CD4-positive, alpha-beta T cell treated with Interleukin-4 for 1 hour (primary cell): ENCODE measurements around the gene IGFBP1.

Experiments
- DNase-seq, 2 donors: peaks; one replicate each; pipeline ENCODE4 v3.0.0-alpha.2; 2020 to 2022

IGFBP1 gene

GRCh38 chr7:45881280-45881758, 7.0 kb upstream of the IGFBP1 start:
- DNase-seq = no peak

DNA sequence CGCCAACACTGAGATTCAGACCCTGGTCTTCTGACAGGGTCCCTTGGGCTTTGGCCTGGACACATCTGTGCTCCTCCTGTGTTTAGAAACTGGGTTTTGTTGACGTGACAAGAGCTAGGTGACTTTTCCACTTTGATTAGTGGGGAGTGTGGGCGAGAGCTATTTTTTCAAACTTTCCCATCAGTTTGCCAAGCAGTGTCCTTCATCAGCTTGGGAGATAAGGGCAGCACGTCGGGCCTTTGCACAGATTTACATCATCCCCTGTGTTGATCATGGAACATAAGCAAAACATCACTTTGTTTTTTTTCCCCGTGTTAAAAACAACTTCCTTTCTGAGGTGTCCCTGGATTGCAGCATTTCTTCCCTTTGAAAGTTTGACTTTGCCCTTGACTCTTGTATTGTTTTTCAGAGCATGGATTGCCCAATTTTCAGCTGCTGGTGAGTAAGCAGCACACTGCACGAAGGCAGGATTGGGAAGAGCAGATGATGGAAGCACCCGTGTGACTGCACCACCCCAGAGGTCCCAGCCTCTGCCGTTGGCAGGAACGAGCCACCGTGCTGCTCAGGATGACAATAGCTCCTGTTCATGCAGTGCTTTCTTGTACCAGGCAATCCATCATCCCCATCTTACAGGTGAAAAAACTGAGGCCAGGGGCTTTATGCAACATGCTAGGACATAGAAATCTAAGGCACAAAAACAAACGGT, 6.4 kb upstream of the IGFBP1 start:
- no peak for DNase-seq

GRCh38 chr7:45882465-45882810, 5.8 kb upstream of the IGFBP1 start:
- DNase-seq = no peak

DNA sequence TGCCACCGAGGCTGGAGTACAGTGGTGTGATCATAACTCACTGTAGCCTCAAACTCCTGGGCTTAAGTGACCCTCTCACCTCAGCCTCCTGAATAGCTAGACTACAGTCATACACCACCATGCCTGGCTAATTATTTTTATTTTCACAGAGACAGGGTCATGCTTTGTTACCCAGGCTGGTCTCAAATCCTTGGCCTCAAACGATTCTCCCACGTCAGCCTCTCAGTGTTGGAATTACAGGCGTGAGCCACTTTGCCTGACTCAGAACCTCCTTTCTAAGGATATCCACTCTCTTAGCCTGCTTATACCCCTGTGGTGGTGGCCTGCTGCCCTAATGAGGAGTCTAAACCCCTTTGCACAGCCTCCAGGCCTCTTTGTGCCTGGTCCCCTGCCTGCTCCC, 4.2 kb upstream of the IGFBP1 start:
- DNase-seq = no peak

- no peak for DNase-seq
Measured at GRCh38 chr7:45885264-45885882, 2.9 kb upstream of the IGFBP1 start.

- no peak for DNase-seq
Measured at GRCh38 chr7:45886931-45887667, 1.2 kb upstream of the IGFBP1 start.

GRCh38 chr7:45888993-45889366, 692 bp downstream of the IGFBP1 start:
- no peak for DNase-seq

- no peak for DNase-seq
Measured at GRCh38 chr7:45889367-45890067, 1.2 kb downstream of the IGFBP1 start.

DNA sequence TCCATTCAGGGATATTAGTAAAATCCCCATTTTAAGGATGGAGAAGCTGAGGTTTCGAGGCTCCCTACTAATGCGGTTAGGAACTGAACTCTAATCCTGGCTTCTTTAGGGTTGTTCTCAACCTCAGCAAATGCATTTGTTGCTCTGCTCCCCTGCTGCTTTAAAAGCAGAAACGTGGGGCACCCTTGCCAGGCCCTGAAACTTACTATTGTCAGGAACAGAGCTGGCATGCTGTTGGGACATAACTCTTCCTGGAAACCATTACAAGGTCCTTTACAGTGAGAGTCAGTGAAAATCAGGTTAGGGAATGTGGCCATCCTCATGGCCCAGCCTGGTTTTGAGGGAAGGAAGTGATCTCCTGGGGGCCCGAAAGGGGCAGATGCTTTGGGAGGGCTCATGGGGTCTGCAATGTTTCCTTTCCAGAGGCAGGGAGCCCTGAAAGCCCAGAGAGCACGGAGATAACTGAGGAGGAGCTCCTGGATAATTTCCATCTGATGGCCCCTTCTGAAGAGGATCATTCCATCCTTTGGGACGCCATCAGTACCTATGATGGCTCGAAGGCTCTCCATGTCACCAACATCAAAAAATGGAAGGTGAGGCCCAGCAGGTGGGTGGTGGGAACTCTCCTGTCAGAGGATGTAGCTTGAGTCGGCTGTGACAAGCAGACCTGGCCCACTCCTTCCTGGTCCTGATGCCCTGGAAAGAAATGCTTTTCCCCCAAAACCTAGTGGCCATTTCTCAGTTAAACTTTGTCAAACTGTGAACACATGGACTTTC, 2.0 kb downstream of the IGFBP1 start:
- no peak for DNase-seq

GRCh38 chr7:45890902-45891461, 2.7 kb downstream of the IGFBP1 start:
- DNase-seq = peak in 1 of 2 donors; percentile 36

DNA sequence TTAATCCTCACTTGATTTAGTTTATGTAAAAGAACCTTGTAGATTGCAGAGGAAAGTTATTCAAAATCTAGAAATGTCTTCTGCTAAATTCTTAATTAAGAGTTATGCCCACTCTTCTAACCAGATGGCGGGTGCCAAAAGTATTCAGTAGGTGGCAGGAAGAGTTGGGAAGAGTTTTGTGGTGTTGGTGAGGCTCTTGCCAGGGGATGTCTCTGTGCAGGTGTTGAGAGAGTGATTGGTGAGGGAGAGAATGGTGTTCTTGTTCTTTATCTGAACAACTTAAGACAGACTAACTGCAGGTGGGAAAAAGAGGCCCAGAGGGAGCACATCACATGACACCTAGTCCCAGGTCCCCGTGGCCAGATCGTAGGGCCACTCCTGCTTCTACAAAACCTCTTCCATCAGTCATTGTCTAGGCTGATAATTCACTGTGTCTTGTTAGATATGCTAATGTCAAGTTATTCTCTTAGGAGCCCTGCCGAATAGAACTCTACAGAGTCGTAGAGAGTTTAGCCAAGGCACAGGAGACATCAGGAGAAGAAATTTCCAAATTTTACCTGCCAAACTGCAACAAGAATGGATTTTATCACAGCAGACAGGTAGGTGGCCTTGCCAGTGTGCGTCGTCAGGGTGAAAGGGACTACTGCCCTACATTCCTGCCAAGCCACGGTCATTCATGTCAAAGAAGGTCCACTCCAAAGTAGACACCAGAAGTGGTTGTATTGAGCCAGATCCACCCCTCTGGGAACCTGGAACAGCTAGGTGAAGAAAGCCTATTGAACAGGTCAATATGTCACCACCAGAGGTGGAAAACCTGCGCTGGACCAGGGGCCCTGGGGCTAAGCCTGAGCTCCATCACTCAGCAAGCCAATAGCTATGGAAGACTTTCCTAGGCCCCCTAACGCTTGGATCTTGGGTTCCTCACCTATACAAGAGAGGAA, 3.4 kb downstream of the IGFBP1 start:
- no peak for DNase-seq

DNA sequence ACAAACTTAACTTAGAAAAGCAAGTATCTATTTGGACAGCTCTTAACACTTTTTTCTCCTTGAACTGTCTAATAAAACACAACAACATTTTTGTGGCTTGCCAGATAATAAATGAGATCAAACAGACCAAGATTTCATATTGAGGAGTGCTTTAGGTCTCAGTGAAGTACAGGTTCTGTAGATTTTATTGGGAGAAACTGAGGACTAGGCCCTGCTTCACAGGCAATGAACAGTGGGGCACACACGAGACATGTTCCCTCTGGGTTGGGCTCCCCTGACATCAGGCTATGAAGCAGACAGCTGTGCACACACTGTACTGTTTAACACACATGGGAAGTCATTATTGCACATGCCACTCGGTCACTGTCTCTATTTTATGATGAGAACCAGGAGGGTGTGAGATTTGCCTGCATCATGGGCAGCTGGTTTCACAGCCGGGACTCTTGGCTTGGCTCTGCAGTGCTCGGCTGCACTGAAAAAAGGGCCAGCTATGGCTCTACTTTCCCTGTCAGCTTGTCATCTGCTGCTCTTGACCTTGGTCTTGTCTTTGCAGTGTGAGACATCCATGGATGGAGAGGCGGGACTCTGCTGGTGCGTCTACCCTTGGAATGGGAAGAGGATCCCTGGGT, 4.2 kb downstream of the IGFBP1 start:
- DNase-seq = no peak

GRCh38 chr7:45893374-45893995, 5.2 kb downstream of the IGFBP1 start:
- no peak for DNase-seq

DNA sequence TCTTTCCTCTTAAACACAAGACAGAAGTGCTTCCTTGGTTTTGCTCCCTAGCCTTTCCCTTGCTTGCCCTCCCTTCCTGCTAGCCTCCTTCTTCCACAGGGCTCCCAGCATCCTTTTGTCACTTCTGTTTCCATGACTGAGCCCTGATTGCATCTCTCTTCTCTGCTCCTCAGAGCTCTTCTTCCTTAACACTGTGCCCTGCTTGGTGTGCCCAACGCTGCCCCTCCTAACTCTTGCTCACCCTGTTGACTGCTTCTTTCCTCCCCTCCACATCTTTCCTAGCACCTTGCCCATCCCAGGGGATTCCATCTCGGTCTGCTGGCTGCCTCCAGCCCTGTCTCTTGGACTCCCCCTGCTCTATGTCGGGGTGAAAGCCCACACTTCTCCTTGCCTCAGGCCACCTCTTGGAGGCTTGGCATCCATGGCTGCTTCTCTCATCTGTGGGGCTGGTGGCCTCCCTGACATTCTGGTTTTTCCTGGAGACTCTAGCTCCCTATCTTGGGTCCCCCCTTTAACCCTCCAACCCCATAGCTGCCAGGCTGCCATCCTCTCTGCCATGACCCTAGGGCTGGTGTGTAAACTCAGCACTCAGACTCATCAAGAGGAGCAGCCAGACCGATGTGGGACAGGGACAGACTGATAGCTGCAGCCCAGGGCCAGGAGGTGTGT, 5.8 kb downstream of the IGFBP1 start:
- DNase-seq = no peak

DNA sequence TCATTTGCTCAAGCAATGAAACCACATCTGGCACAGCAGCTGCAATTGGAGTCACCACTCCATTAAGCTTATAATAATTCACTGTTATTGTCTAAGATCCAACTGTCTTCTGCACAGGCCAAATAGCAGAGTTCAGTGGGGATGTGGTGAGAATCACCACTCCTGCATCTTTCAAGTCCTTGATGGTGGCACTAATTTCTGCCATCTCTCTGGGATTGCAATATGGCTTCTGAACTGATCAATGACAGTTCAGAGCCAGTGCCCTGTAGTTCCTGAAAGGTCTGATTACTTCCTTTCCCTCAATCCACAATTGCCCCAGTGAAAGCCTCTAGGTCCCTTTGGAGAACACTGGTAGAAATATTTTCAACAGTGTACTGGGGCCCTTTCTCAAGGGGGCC, 6.4 kb downstream of the IGFBP1 start:
- DNase-seq = no peak

GRCh38 chr7:45897042-45897690, 8.9 kb downstream of the IGFBP1 start:
- no peak for DNase-seq

- DNase-seq = no peak
Measured at GRCh38 chr7:45898222-45898621, 9.9 kb downstream of the IGFBP1 start.

DNA sequence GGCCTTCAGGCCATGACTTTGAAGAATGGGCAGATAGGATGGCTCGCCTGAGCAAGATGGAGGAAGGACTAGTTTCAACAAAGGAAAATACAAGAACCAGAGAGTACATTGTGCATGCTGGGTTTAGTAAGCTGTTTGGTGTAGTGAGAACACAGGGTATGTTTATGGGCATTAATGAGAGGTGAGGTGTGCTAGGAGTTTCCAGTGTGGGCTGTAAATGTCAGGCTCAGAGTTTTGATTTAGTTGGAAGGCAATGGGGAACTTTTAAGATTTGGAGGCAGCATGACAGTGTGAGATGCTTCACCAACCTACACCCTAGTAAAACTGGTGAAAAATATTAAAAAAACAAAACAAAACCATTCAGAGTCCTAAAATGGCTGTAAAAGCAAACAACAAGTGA, 13.3 kb downstream of the IGFBP1 start:
- DNase-seq = no peak

GRCh38 chr7:45902820-45903219, 14.5 kb downstream of the IGFBP1 start:
- no peak for DNase-seq
